ENCODE data around the gene FGF1.

DNA sequence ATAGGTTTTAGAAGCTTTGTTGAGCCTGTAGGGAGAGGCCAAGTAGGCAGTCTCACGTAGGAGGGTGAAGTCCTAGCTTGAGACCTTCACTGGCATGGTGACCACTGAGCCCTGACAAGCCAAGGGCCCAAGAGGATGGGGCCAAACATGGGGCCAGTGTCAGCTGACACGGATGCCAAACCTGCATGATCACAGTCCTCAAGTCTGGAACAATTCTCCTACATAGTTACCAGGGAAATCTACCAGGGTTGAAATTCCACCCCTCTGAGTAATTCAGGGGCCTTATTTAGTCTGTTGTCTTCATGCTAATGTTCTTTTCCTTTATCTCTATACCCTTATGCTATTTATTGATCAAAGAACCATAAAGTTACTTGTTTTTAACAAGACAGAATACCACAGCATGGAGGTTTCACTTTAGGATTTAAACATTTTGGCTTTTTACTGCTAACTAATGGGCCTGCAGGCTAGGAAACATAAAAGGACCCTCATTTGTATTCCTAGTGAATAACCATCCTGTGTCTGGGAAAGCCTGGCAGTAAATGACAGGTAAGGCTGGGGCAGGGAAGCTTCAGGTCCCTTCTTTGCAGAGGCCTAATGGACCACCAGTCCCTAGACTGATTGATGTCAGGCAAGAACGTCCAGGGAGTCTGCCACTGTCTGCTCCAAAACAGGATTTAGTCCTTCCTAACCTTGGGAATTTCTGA, 140.8 kb downstream of the FGF1 start:
- TF ChIP-seq, protein P1, sequence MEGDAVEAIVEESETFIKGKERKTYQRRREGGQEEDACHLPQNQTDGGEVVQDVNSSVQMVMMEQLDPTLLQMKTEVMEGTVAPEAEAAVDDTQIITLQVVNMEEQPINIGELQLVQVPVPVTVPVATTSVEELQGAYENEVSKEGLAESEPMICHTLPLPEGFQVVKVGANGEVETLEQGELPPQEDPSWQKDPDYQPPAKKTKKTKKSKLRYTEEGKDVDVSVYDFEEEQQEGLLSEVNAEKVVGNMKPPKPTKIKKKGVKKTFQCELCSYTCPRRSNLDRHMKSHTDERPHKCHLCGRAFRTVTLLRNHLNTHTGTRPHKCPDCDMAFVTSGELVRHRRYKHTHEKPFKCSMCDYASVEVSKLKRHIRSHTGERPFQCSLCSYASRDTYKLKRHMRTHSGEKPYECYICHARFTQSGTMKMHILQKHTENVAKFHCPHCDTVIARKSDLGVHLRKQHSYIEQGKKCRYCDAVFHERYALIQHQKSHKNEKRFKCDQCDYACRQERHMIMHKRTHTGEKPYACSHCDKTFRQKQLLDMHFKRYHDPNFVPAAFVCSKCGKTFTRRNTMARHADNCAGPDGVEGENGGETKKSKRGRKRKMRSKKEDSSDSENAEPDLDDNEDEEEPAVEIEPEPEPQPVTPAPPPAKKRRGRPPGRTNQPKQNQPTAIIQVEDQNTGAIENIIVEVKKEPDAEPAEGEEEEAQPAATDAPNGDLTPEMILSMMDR (IDR thresholded peaks at IDR 0.05; ENCODE audit: low read depth, low read length): no peak
- TF ChIP-seq EZH2phosphoT487 (IDR thresholded peaks at IDR 0.05; ENCODE audit: low read depth): no peak

All from OCI-LY3 (cell line).